Liver (tissue), 9 donors: Measurements from ENCODE around the gene NHSL2. TPM values are rescaled to one million over a fixed set of nuclear protein-coding genes. Genes with fewer than 3 reads are reported as not detected.

ENCODE experiments used
- DNase-seq: peaks from one replicate; pipeline ENCODE4 v3.0.0-alpha.2; 2017; ENCODE audit warnings: low spot score
- H3K27ac ChIP-seq, 2 donors: one replicate each; pipeline ENCODE4 v1.7.0; 2013; ENCODE audit warnings: inconsistent platforms in 2 of 2, low read length in 2 of 2, control low read depth in 1 of 2, low read depth in 1 of 2, mild to moderate bottlenecking in 1 of 2
- H3K27me3 ChIP-seq, 4 donors: one replicate each; pipeline versions ENCODE4 v1.6.1 to v1.7.0; 2013; ENCODE audit warnings: low read length in 3 of 4, inconsistent platforms in 1 of 4, mild to moderate bottlenecking in 1 of 4, moderate library complexity in 1 of 4; ENCODE audit not compliant: control insufficient read depth in 4 of 4, insufficient read depth in 4 of 4
- H3K36me3 ChIP-seq, 4 donors: one replicate each; pipeline versions ENCODE4 v1.6.1 to v1.7.0; 2013; ENCODE audit warnings: low read length in 3 of 4, mild to moderate bottlenecking in 3 of 4, low read depth in 1 of 4, moderate library complexity in 1 of 4; ENCODE audit not compliant: control insufficient read depth in 4 of 4, insufficient read depth in 3 of 4
- H3K4me1 ChIP-seq, 4 donors: one replicate each; pipeline versions ENCODE4 v1.6.1 to v1.7.0; 2013; ENCODE audit warnings: low read length in 3 of 4, mild to moderate bottlenecking in 3 of 4, moderate library complexity in 1 of 4; ENCODE audit not compliant: control insufficient read depth in 4 of 4, insufficient read depth in 4 of 4
- H3K4me3 ChIP-seq, 3 donors: one replicate each; pipeline versions ENCODE4 v1.6.1 to v1.7.0; 2013; ENCODE audit warnings: low read length in 3 of 3, control low read depth in 1 of 3, low read depth in 1 of 3, mild to moderate bottlenecking in 1 of 3
- H3K9ac ChIP-seq, 2 donors: one replicate each; pipeline ENCODE4 v1.7.0; 2013; ENCODE audit warnings: low read length in 2 of 2, mild to moderate bottlenecking in 2 of 2, moderate library complexity in 2 of 2, control low read depth in 1 of 2, low read depth in 1 of 2
- H3K9me3 ChIP-seq, 4 donors: one replicate each; pipeline versions ENCODE4 v1.6.1 to v1.7.0; 2013; ENCODE audit warnings: low read length in 3 of 4; ENCODE audit not compliant: control insufficient read depth in 4 of 4
- ATF3 ChIP-seq: IDR thresholded peaks from 2 replicates; pipeline ENCODE4 v1.6.1; 2016; ENCODE audit warnings: antibody characterized with exemption
- EGR1 ChIP-seq, 2 donors: IDR thresholded peaks; 2 replicates each; pipeline ENCODE4 v1.6.1; 2016 to 2018; ENCODE audit warnings: antibody characterized with exemption in 2 of 2, low read depth in 2 of 2
- FOXA2 ChIP-seq: IDR thresholded peaks from 2 replicates; pipeline ENCODE4 v1.6.1; 2016; ENCODE audit warnings: antibody characterized with exemption
- GABPA ChIP-seq, 2 donors: IDR thresholded peaks in 1 of 2; conservative IDR thresholded peaks in 1 of 2; 2 replicates each; pipeline ENCODE4 v1.6.1; 2016; ENCODE audit warnings: antibody characterized with exemption in 2 of 2, mild to moderate bottlenecking in 1 of 2, moderate library complexity in 1 of 2
- HNF4A ChIP-seq, 2 donors: conservative IDR thresholded peaks; 2 replicates each; pipeline ENCODE4 v1.6.1; 2016; ENCODE audit warnings: antibody characterized with exemption in 2 of 2, mild to moderate bottlenecking in 2 of 2
- HNF4G ChIP-seq: IDR thresholded peaks from 2 replicates; pipeline ENCODE4 v1.6.1; 2016; ENCODE audit warnings: antibody characterized with exemption
- JUND ChIP-seq, 2 donors: IDR thresholded peaks; 2 replicates each; pipeline ENCODE4 v1.6.1; 2016; ENCODE audit warnings: antibody characterized with exemption in 2 of 2
- MAX ChIP-seq: IDR thresholded peaks from 2 replicates; pipeline ENCODE4 v1.6.1; 2016; ENCODE audit warnings: antibody characterized with exemption
- NR2F2 ChIP-seq: IDR thresholded peaks from 2 replicates; pipeline ENCODE4 v1.6.1; 2016; ENCODE audit warnings: antibody characterized with exemption
- RAD21 ChIP-seq, 2 donors: IDR thresholded peaks; 2 replicates each; pipeline ENCODE4 v1.6.1; 2016; ENCODE audit warnings: antibody characterized with exemption in 2 of 2, mild to moderate bottlenecking in 2 of 2
- REST ChIP-seq: IDR thresholded peaks from 2 replicates; pipeline ENCODE4 v1.6.1; 2016; ENCODE audit warnings: antibody characterized with exemption, mild to moderate bottlenecking
- RXRA ChIP-seq, 2 donors: IDR thresholded peaks; 2 replicates each; pipeline ENCODE4 v1.6.1; 2017 to 2018; ENCODE audit warnings: antibody characterized with exemption in 2 of 2, mild to moderate bottlenecking in 1 of 2
- SP1 ChIP-seq: IDR thresholded peaks from 2 replicates; pipeline ENCODE4 v1.6.1; 2018; ENCODE audit warnings: antibody characterized with exemption, mild to moderate bottlenecking
- TAF1 ChIP-seq: conservative IDR thresholded peaks from 2 replicates; pipeline ENCODE4 v1.6.1; 2016; ENCODE audit warnings: antibody characterized with exemption, mild to moderate bottlenecking
- YY1 ChIP-seq: IDR thresholded peaks from 2 replicates; pipeline ENCODE4 v1.6.1; 2016; ENCODE audit warnings: antibody characterized with exemption, mild to moderate bottlenecking
- WGBS: extraction: QIAGEN DNeasy Blood & Tissue Kit; methylation state at CpG from one replicate; pipeline ENCODE4 v1.1.7; 2013; 5-methylcytosine and 5-hydroxymethylcytosine counted together
- polyA plus RNA-seq, 2 donors: library from polyadenylated mRNA; stranded (reverse) in 1 of 2; unstranded in 1 of 2; fragments of 200-250 nt in 1 of 2; fragments of >200 nt in 1 of 2; fragmentation: Nextera tagmentation in 1 of 2; extraction: Ambion mirVana in 1 of 2; gene quantifications; one replicate each; pipeline versions ENCODE4 v1.2.1 to v1.2.3, GENCODE V29; 2013 to 2015
- total RNA-seq, 2 donors: library from RNA; depleted of rRNA; stranded (reverse); fragments of >200 nt; gene quantifications; one replicate each; pipeline ENCODE4 v1.2.3, GENCODE V29; 2014
- TF ChIP-seq, protein P1 (sequence below): fragments of 150-350 bp; IDR thresholded peaks from 2 replicates; pipeline ENCODE4 v1.5.1; 2017; ENCODE audit warnings: improper control_type of control experiment, low read depth, low read length; ENCODE audit not compliant: missing input control
- donor health status: healthy.
- donor health status: healthy.
- donor health status: healthy.
- donor health status: healthy.
- donor health status: healthy.

Gene NHSL2
- total and polyA plus RNA-seq, 4 donors: 0.45 to 1.3 (median 1.1) TPM

- TF ChIP-seq ATF3 (no peak), SP1 (no peak), HNF4G (no peak)
Measured at GRCh38 chrX:72132456-72132855, 221.8 kb downstream of the NHSL2 start (continued).

DNA sequence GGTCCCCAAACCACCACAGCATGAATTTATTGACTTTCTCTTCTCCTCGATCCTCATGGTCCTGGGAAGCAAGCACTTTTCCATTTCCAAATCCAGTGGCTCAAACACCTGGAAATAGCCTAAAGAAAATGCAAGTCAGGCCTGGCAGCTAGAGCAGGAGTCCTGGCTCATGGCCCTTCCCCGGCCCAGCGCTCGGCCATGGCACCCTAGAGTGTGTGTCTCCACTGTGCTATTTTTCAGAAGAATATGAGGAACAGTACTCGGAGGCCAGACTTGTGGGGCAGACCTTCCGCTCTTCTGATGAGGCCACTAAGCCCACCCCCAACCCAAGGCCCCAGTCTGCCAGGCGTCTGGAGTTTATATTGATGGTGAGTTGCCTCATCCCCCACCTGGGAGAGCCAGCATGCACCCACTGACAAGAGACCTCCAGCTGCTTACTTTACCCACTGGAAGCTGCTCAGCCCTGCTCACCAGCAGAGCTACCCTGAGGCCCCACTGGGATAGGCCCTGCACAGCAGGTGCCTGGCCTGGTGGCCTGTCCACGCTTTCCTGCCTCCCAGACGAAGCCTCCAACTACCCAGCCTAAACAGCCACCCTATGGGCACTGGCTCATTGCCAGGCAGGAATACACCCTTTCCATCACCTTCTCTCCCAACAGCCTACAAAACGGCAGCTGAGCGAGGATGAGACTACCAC, 223.4 kb downstream of the NHSL2 start:
- no peak overlapping the region for H3K4me3 ChIP-seq
- TF ChIP-seq TAF1 (no peak), HNF4G (no peak), GABPA (IDR thresholded peaks at IDR 0.05 in 1 of 2, conservative IDR thresholded peaks at IDR 0.05 in 1 of 2) (no peak), FOXA2 (no peak), RXRA (IDR thresholded peaks at IDR 0.05) (no peak), YY1 (no peak)
- TF ChIP-seq, protein P1, sequence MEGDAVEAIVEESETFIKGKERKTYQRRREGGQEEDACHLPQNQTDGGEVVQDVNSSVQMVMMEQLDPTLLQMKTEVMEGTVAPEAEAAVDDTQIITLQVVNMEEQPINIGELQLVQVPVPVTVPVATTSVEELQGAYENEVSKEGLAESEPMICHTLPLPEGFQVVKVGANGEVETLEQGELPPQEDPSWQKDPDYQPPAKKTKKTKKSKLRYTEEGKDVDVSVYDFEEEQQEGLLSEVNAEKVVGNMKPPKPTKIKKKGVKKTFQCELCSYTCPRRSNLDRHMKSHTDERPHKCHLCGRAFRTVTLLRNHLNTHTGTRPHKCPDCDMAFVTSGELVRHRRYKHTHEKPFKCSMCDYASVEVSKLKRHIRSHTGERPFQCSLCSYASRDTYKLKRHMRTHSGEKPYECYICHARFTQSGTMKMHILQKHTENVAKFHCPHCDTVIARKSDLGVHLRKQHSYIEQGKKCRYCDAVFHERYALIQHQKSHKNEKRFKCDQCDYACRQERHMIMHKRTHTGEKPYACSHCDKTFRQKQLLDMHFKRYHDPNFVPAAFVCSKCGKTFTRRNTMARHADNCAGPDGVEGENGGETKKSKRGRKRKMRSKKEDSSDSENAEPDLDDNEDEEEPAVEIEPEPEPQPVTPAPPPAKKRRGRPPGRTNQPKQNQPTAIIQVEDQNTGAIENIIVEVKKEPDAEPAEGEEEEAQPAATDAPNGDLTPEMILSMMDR: no peak
- H3K9ac ChIP-seq: no peak overlapping the region
- WGBS: 96% methylated on average over 11 of the region's 11 CpGs
- H3K36me3 ChIP-seq: no peaks in the 10 kb centered on the region
- no peak for DNase-seq
- no peak overlapping the region for H3K27ac ChIP-seq
- no peaks in the 10 kb centered on the region for H3K9me3 ChIP-seq
- peaks cover 0 to 5% (median 2%) of the 10 kb centered on the region in 4 donors for H3K4me1 ChIP-seq
- H3K27me3 ChIP-seq: no peaks in the 10 kb centered on the region

- TF ChIP-seq TAF1 (no peak), ATF3 (no peak), RAD21 (IDR thresholded peaks at IDR 0.05) (no peak), GABPA (IDR thresholded peaks at IDR 0.05 in 1 of 2, conservative IDR thresholded peaks at IDR 0.05 in 1 of 2) (no peak), HNF4G (no peak), MAX (no peak), NR2F2 (no peak), JUND (IDR thresholded peaks at IDR 0.05) (no peak), SP1 (no peak), RXRA (IDR thresholded peaks at IDR 0.05) (no peak), REST (no peak), HNF4A (conservative IDR thresholded peaks at IDR 0.05) (no peak), EGR1 (IDR thresholded peaks at IDR 0.05; ENCODE audit: low read depth in 2 of 2) (no peak)
- no peaks in the 10 kb centered on the region for H3K27me3 ChIP-seq
- H3K9me3 ChIP-seq: no peaks in the 10 kb centered on the region
- H3K27ac ChIP-seq: no peak overlapping the region
- 89% methylated on average over 9 of the region's 9 CpGs for WGBS
- no peak overlapping the region for H3K4me3 ChIP-seq
- H3K9ac ChIP-seq: no peak overlapping the region
- DNase-seq: no peak
- H3K36me3 ChIP-seq: no peaks in the 10 kb centered on the region
- no peaks in the 10 kb centered on the region for H3K4me1 ChIP-seq
Measured at GRCh38 chrX:72137846-72138495, 227.3 kb downstream of the NHSL2 start.
